NCI-H446 (cell line): ENCODE measurements around the gene ACACB.

Source experiments
- DNase-seq, 2 experiments: peaks; one replicate each; lab custom pipeline; 2025; lab: John Stamatoyannopoulos, UW

The ACACB gene

DNA sequence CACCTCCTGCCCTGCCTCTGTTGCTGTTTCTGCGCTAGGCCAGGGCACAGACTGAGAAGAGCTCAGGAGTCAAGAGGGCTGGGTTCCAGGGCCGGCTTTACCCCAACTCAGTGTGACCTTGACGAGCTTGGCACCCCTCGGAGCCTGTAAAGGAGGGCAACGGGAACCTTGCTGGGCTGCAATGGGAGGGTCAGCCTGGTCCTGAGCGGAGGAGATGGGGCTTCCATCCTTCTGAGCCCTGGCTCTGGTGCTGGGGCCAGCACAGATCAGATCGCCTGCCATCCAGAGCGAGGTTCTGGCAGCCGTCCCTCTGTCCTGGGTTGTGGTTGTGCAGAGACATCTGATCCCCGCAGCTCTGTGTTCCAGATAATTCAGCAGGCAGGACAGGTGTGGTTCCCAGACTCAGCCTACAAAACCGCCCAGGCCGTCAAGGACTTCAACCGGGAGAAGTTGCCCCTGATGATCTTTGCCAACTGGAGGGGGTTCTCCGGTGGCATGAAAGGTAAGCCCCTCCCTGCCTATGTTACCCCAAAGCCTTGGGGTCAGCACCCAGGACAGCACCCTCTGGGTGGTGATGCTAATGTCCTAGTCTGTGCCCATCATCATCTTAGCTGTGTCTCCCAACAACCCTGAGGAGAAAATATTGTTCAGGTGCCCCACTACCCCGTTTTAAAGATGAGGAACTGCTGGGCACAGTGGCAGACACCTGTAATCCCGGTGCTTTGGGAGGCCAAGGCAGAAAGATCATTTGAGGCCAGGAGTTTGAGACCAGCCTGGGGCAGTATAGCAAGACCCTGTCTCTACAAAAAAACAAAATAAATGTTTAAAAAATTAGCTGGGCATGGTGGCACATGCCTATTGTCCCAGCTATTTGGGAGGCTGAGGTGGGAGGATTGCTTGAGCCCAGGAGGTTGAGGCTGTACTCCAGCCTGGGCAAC, 142.5 kb downstream of the ACACB start:
- DNase-seq = no peak

DNA sequence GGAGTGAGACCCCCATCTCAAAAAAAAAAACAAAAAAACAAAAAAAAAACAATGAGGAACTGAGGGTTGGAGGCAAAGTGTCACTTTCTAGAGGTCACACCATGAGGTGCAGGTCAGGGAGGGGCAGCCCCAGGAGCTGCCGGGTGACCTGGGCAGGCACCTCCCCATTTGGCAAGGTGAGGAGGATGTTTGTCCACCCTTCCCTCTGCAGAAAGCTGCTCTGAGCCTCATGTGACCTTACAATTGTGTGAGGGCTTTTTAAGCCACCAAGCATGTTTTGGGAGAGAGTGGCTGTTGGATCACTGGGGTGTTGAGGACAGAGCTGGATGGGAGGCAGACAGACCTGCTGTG, 143.1 kb downstream of the ACACB start:
- no peak for DNase-seq

DNA sequence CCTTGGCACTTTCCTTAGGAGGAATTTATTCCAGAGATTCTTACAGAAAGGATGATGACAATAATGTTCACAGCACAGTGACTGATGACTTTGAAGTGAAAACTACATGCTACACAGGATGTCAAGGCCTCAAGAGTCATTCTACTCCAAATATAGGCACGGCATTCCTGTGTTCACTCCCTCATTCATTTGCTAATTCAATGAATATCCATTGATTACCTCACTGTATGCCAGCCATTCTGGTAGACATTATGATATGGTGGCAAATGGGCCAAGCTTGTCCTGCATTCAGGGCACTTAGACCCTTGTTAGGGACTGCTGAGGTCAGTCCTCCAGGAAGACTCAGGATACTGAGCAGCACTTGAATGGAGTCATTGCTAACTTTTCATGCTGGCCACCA, 144.7 kb downstream of the ACACB start:
- DNase-seq = no peak

DNA sequence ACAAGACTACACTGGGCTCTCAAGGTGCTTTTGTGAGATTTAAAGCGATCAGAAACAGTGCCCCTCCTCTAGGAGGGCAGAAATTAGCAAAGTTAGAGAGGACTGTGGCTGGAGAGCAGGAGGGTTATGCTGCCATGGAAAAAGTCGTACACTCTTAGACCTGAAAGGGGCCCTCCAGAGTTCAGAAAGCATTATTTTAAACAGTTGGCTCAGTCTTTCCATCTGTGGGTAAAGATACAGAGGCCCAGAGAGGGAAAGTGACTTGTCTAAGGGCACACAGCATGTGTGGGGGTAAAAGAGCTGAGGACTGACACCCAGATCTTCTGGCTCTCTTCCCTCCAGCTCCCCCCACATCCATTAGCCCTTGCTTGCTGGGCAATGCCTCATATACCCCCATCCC, 145.6 kb downstream of the ACACB start:
- no peak for DNase-seq

DNA sequence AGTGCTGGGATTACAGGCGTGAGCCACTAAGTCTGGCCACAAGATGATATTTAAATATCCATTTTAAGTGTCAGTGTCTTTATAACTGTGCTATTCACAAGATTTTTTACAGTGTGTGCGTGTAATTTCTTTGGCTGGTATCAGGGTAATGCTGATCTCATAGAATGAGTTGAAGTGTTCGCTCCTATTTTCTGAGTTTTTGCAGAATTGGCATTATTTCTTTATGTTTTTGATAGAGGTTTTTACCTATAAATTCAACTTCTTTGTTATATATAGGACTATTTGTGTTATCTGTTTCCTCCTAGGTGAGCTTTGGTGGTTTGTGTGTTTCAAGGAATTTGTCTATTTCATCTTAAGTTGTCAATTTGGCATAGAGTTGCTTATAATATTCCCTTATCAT, 147.1 kb downstream of the ACACB start:
- DNase-seq = no peak

DNA sequence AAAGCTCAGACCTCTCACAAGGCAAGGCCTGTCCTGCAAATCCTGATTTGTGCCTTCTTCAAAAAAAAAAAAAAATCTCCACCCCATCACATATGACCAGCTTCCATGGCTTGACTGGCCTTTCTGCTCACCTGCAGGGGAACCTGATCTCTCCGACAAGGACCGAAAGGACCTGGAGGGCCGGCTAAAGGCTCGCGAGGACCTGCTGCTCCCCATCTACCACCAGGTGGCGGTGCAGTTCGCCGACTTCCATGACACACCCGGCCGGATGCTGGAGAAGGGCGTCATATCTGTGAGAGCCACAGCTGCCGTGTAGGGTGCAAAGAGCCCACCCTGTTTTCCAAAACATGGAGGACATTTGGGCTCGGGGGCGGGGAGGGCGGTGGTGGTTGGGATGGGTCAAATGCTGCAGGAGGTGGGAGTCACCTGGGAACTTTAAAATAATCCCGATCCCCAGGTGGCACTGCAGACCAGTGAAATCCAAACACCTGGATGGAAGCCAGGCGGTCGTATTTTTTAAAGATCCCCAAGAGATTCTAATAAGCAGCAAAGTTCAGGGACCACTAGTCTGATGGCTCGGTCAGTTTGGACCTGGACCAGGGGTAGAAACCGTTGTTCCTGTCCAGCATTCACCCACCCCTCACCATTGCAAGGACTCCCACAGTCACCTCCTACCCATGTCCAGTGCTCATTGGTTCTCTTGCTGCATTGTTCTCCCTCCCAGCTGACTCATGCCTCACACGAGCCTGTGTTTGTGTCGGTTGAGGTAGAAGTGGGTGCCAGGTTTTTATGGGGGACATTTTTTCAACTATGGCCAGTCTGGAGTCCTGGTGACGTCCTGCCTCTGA, 147.9 kb downstream of the ACACB start:
- DNase-seq = peak; percentile 35 to 81

DNA sequence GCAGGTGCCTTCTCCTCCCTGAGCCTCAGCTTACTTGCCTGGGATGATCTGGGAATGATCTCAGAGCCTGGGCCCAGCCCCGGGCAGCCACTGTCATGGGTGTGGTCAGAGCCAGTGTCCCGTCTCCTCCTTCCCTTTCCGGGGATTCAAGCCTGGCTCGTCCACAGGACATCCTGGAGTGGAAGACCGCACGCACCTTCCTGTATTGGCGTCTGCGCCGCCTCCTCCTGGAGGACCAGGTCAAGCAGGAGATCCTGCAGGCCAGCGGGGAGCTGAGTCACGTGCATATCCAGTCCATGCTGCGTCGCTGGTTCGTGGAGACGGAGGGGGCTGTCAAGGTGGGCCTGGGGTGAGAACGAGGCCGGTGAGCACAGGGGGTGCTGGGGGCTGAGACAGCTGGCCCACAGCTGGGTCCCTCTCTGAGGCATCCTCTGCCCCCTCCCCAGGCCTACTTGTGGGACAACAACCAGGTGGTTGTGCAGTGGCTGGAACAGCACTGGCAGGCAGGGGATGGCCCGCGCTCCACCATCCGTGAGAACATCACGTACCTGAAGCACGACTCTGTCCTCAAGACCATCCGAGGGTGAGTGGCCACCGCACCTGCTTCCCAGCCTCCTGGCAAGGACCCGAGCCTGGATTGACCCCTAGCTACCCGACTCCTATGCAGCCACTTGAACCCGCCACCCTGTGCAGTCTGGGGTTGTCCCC, 148.7 kb downstream of the ACACB start:
- DNase-seq = no peak

DNA sequence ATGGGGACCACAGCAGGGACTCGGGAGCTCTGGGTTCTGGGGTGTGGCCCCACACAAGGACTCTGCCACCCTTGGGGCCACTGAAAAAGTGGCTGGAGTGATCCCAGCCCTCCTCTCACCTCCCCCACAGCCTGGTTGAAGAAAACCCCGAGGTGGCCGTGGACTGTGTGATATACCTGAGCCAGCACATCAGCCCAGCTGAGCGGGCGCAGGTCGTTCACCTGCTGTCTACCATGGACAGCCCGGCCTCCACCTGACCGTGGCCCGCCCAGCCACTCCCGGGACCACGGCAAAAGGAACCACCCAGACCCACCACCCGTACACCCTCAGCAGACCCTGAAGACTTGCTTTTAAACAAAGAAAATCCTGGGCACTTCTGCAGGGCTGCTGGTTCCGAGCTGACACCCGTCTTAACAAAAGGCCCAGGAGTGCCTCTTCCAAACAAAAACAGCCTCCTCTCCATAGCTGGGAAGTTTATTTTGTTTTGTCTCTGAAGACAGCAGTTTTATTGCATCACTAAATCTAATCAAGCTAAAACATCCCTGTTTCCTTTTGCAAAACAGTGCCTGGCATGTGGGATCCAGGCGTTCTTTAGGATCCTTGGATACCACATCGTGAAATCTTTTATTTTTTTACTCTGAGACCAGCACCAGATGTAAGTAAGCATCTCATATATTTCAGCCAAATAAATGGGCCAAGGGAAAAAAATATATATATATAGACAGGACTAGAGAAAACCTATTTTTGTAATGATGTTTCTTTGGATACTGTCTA, 149.9 kb downstream of the ACACB start:
- no peak for DNase-seq

DNA sequence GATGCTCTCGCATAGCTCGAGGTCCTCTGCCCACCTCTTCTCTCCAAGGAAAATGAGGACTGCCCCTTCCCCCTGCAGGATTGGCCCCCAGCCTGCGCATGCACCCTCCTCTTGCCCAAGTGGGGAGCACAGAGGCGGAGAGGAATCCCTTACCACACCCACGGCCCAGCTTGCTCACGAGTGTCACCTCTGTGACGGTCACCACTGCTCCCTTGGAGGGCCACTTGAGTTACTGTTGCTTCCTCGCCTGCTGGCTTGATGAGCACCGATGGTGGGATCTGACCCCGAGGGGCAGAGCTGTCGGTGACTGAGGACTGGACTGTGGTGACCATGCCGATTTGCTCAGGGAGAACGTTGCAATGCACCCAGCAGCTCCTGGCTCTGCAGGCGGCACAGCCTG, 151.0 kb downstream of the ACACB start:
- no peak for DNase-seq

DNA sequence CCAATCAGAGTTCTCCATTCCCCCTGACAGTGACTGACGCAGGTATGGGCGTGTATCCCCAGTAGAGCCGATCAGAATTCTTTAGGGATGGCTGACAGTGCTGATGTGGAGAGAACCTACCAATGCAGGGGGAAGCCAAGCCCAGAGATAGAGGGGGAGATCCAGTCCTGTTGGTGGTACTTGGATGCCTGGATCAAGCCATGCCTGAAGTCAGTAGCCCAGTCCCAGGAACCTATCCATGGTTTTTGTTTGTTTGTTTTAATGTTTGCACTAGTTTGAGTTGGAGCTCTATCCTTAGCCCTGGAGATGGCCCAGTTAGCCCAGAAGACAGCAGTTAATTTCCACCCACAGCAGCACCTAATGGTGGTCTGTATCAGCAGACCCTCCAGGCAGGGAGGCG, 152.5 kb downstream of the ACACB start:
- no peak for DNase-seq

DNA sequence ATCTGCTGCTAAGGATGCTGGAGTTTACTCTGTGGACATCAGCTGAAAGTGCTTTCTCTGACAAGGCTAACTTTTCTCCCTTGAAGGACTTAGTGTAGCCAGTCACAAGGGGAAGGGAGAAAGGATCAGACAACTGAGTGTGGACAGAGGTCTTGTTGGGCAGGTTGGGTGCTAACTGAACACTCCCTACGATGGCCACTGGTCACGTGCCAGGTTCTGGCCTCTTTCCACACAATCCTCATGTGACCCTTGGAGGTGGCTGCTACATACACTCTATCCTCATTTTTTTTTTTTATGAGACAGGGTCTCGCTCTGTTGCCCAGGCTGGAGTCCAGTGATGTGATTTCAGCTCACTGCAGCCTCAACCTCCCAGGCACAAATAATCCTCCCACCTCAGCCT, 153.0 kb downstream of the ACACB start:
- DNase-seq = no peak

DNA sequence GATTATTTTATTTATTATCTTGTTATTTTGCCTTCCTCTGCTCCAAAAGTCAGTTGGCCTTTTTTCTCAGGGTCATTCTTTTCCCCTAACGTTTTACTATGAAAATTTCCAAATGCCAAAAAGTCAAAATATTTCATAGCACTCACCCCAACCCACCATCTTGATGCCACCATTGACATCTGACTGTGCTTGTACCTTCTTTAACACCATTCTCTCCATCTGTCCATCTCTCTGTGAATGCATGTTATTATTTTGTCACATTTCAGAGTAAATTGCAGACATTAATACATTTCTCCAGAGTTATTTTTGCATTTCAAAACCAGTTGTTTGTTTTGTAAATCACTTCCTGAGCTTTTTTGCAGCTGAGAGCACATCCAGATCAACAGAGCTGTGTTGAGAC, 154.1 kb downstream of the ACACB start:
- no peak for DNase-seq

DNA sequence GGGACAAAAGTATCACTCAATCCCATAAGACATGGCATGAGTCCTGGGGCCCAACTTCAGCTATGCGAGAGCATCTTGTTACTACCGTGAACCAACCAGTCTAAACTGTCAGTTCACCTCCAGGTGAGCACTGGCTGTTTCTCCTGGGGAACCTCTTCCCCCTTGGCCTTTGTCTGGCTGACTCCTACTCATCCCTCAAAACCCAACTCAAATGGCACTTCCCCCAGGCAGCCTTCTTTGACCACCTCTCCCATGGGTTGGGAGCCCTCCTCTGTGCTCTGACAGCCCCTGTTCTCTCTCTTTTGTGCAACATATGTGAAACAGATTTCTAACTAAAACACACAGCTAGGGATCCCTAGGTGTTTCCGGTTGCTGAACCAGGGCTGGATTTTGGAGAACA, 155.0 kb downstream of the ACACB start:
- no peak for DNase-seq

DNA sequence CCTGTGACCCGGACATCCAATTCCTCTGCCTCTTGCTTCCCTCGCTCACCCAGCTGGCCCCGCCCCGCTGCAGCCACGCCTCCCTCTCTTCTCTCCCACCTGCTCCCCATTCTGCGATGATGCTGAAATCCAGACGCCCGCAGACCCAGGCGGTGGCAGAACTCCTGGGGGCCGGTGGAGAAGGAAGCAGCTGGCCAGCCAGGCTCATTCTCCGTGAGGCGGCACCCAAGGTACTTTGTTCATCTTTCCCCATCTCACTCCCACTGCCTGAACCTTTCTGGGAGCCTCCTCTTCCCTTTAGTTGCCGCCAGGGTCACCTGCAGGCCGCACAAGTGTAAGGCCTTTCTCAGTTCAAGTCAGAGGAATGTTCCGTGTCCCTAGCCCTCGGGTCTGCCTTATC, 157.0 kb downstream of the ACACB start:
- DNase-seq = no peak

DNA sequence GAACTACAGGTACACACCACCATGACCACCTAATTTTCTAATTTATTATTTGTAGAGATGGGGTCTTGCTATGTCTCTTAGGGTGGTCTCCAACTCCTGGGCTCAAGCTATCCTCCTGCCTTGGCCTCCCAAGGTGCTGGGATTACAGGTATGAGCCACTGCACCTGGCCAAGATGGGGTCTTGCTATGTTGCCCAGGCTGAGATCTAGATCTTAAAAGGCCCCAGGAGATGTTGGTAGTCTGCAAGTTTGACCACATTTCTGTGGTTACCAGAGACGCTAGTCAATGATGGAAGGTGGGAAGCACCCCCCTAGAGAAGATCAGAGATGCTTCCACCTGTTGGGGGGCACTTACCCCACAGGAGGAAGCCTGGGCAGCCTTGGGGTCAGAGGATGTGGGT, 158.0 kb downstream of the ACACB start:
- no peak for DNase-seq

DNA sequence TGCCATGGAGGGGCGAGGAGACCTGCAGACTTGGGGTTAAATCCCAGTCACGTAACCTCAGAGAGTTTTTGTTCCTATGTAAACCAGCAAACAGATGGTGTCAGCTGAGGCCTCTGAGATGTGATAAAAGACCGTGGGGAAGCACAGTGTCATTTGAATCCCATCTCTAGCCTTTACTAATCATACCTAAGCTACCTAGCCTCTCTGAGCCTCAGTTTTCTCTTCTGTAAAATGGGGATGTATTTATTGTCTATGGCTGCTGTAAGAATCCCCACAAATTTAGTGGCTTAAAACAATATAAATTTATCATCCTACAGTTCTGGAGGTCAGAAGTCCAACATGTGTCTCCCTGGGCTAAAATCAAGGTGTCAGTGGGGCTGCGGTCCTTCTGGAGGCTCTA, 158.8 kb downstream of the ACACB start:
- DNase-seq = no peak

DNA sequence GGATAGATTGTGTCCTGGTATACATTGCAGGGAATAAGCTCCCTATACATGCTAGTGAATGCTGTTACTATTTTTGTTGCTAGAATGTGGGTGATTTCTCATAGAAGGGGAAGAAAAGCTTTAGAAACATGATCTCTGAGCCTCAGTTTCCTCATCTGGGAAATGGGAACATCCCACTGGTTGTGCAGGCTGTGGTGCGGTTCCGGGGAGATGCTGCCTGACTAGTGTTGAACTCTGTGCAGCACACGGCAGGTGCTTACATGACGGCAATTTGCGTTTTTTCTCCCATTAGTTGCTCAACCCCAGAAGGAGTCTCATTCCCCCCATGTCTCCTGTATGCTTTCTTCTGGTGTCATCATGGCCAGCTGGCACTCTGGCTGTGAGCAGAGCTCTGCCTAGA, 159.8 kb downstream of the ACACB start:
- no peak for DNase-seq

DNA sequence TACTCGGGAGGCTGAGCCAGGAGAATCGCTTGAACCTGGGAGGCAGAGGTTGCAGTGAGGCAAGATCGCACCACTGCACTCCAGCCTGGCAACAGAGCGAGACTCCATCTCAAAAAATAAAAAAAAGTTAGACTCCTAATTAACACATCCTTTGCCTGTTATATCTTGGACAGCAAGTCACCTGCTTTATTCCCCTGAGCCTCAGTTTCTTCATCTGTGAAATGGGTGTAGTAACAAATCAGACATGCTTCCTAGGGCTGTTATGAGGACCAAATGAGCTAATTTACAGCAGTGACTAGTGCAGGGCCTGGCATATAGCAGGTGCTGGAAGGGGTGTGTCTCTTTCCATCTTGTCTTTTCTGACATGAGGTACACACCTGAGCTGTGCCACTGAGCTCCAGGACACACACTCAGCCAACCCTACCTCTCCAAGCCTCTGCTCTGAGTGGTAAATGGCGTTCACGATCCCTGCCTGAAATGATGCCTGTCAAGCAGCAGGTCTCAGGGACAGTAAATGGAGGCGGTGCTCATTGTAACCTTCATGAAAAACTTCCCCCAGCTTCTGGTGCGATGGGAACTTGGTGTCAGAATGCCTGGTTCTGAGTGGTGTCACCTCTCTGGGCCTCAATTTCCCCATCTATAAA, 161.0 kb downstream of the ACACB start:
- no peak for DNase-seq

DNA sequence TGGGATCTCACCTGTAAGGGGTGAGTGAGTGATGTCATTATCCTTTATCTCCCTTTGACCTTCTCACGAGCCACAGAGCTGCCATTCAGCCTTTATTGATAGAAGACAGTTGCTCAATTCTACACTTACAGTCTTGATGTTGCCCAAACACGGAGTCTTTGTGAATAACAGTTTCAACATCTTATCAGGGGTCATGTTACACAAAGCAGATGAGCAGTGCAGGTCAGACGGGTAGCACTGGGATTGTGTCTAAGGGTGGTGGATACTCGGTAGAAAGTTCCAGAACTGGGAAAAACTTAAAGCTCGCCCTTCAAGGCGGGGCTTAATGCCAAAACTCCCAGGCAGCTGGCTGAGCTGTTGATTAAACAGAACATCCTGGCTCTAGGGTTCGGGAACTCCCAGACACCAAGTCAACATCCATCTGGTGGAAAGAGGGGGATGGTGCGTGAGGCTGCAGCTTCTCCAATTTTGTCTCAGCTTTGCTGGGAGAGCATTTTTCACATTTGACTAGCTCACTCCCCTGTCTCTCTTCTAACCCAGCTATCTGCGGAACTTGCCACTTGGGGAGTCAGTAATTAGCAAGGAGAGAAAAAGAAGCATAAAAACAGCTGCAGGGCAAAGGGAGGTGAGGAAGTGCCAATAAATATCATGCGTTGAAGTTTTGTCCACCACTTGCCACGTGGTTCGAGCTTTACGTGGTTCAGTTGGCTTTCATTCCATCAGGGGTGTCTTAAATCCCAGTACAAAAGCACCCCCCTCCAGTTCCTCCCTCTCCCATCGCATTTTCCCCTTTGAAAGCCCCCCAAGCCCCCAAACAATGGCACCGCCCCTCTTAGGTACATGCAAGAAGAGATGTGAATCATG, 161.7 kb downstream of the ACACB start:
- DNase-seq = peak in 1 of 2 experiments; percentile 62

DNA sequence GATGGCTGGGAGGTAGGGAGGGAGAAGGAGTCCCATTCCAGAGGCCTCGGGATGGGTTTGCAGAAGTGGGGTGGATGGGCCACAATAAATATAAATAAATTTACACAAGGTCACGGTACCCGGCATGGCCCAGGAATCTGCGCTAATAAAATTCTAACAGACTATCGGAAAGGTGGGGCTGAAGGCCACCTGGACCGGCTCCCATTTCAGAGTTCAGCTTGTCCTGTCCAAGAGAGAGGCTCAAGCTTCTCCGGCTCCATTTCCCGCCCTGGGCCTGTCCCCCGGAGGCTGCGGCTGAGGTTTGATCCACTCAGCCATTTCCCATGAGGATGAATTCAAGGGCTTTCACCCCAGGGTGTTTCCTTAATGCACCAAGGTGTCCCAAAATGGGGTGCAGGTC, 162.5 kb downstream of the ACACB start:
- DNase-seq = no peak
